ENCODE measurements around the gene SLC6A18.

DNA sequence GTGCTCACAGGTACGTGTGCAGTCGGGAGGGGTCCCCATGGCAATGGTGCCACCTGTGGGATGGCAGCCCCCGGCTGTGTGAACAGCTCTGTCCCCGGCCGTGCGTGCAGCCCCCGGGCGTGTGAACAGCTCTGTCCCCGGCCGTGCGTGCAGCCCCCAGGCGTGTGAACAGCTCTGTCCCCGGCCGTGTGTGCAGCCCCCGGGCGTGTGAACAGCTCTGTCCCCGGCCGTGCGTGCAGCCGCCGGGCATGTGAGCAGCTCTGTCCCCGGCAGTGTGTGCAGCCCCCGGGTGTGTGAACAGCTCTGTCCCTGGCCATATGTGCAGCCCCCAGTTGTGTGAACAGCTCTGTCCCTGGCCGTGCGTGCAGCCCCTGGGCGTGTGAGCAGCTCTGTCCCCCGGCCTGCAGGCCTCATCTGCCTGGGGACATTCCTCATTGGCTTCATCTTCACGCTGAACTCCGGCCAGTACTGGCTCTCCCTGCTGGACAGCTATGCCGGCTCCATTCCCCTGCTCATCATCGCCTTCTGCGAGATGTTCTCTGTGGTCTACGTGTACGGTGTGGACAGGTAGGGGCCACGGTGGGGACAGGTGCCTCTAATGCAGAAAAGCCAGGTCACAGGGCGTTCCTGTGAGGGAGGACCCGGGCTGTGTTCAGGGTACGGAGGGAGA is 5.9 kb upstream of the SLC6A18 start:
- TF ChIP-seq, protein P1, sequence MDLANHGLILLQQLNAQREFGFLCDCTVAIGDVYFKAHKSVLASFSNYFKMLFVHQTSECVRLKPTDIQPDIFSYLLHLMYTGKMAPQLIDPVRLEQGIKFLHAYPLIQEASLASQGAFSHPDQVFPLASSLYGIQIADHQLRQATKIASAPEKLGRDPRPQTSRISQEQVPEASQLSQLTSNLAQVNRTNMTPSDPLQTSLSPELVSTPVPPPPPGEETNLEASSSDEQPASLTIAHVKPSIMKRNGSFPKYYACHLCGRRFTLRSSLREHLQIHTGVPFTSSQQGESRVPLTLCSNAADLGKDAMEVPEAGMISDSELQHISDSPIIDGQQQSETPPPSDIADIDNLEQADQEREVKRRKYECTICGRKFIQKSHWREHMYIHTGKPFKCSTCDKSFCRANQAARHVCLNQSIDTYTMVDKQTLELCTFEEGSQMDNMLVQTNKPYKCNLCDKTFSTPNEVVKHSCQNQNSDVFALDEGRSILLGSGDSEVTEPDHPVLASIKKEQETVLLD (IDR thresholded peaks at IDR 0.05): no peak
- no peak for TF ChIP-seq FOXJ3 (CRISPR knock-in tag; IDR thresholded peaks at IDR 0.05)
- no peak for TF ChIP-seq PHF20 (IDR thresholded peaks at IDR 0.05; ENCODE audit: partially characterized antibody)
- no peak for TF ChIP-seq NR3C1 (CRISPR knock-in tag; IDR thresholded peaks at IDR 0.05)
- TF ChIP-seq, protein P2, sequence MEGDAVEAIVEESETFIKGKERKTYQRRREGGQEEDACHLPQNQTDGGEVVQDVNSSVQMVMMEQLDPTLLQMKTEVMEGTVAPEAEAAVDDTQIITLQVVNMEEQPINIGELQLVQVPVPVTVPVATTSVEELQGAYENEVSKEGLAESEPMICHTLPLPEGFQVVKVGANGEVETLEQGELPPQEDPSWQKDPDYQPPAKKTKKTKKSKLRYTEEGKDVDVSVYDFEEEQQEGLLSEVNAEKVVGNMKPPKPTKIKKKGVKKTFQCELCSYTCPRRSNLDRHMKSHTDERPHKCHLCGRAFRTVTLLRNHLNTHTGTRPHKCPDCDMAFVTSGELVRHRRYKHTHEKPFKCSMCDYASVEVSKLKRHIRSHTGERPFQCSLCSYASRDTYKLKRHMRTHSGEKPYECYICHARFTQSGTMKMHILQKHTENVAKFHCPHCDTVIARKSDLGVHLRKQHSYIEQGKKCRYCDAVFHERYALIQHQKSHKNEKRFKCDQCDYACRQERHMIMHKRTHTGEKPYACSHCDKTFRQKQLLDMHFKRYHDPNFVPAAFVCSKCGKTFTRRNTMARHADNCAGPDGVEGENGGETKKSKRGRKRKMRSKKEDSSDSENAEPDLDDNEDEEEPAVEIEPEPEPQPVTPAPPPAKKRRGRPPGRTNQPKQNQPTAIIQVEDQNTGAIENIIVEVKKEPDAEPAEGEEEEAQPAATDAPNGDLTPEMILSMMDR (IDR thresholded peaks at IDR 0.05 in 2 of 3, conservative IDR thresholded peaks at IDR 0.05 in 1 of 3; ENCODE audit: insufficient read depth in 2 of 3, low read depth in 1 of 3, low read length in 3 of 3): no peak
- TF ChIP-seq TAF7 (tag; IDR thresholded peaks at IDR 0.05): no peak
- no peak for TF ChIP-seq NUFIP1 (IDR thresholded peaks at IDR 0.05; ENCODE audit: partially characterized antibody)
- no peak for TF ChIP-seq ELF1 (tag; IDR thresholded peaks at IDR 0.05)
- TF ChIP-seq TRIM24 (IDR thresholded peaks at IDR 0.05): no peak
- TF ChIP-seq CEBPB (tag; IDR thresholded peaks at IDR 0.05): no peak
- TF ChIP-seq ZNF217 (CRISPR knock-in tag; IDR thresholded peaks at IDR 0.05): no peak
- no peak for TF ChIP-seq ZNF282 (CRISPR knock-in tag; IDR thresholded peaks at IDR 0.05)

Data from K562 (cell line).